ENCODE measurements around the gene LIN28B.

The LIN28B gene

GRCh38 chr6:105108631-105109262 lies 151.8 kb downstream of the LIN28B start:
- no peak for DNase-seq (ENCODE audit: low read depth in 2 of 2, low spot score in 1 of 2)

DNA sequence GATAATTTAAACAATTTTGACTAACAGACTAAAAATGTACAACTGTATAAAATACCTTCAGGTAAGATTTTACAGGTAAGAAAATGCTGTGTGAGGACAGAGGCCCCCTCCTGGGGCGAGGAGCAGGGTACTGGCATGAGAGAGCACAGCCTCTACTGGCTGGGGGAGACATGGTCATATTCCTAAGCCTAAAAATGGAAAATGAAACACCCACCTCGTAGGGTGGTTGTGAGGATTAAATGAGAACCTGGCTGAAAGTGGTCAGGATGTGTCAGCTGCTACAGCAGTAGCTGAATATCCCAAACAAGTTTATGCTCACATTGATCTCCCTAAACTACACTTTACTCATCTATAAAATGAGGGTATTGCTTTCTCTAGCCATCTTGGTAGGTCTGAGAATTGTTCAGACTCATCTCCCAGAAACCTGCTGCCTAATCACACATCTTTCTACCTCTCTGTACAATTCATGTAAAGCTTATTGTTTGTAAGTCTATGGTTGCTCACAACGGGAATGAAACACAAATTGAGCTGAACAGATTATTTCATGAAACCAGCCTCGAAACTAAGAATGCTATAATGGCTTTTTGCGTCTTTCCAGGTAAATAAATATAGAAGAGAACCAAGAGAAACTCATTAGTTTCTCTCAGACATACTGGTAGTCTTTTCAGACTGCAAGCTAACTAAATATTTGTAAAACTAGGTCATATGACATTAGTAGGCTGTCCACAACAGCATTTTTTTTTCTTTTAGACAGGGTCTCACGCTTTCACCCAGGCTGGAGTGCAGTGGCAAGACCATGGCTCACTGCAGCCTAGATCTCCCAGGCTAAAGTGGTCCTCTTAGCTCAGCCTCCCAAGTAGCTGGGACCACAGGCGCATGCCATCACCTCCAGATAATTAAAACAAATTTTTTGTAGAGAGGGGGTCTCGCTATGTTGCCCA lies 153.3 kb downstream of the LIN28B start:
- no peak for DNase-seq (ENCODE audit: low read depth in 2 of 2, low spot score in 1 of 2)

GRCh38 chr6:105111105-105111504 lies 154.2 kb downstream of the LIN28B start:
- no peak for DNase-seq (ENCODE audit: low read depth in 2 of 2, low spot score in 1 of 2)

- no peak for DNase-seq (ENCODE audit: low read depth in 2 of 2, low spot score in 1 of 2)
These were observed 155.0 kb downstream of the LIN28B start for GRCh38 chr6:105111871-105112270.

GRCh38 chr6:105112577-105112976 lies 155.7 kb downstream of the LIN28B start:
- DNase-seq (ENCODE audit: low read depth in 2 of 2, low spot score in 1 of 2): no peak

DNA sequence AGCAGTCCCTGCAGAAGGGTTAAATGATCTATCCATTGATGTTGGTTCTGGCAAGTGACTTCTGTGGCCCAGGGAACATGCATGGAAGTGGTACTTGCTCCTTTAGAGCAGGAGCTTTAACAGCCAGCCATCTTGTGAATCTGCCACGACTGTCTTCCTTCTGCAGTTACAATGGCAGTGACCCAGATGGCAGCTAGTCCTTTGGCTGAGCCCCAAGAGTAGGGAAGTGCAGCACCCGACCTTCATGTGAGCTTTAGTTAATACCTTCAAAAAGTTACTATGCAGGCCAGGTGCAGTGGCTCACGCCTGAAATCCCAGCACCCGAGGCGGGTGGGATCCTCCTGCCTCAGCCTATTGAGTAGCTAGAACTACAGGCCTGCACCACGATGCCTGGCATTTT lies 156.5 kb downstream of the LIN28B start:
- DNase-seq (ENCODE audit: low read depth in 2 of 2, low spot score in 1 of 2): no peak

- no peak for DNase-seq (ENCODE audit: low read depth in 2 of 2, low spot score in 1 of 2)
These were observed 159.2 kb downstream of the LIN28B start for GRCh38 chr6:105116150-105116549.

- no peak for DNase-seq (ENCODE audit: low read depth in 2 of 2, low spot score in 1 of 2)
These were observed 163.7 kb downstream of the LIN28B start for GRCh38 chr6:105120570-105120969.

DNA sequence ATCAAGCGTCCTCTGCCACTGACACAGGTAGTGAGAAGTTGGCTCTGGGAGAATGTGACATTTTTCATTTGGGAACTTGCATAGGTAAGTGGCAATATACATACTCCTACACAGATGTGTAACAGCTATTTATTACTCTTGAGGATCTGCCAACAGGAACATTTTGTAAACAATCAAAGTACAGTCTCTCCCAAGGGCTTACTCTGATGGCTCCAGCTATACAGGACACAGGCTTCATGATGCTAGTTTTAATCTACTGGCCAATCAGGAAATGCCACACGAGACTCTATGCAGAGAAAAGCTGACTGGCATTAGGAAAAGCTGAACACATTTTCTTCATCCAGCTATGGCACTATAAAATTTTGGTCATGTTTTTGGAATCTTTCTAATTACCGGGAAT lies 165.1 kb downstream of the LIN28B start:
- no peak for DNase-seq (ENCODE audit: low read depth in 2 of 2, low spot score in 1 of 2)

- DNase-seq (ENCODE audit: low read depth in 2 of 2, low spot score in 1 of 2): no peak
These were observed 165.8 kb downstream of the LIN28B start for GRCh38 chr6:105122717-105123116.

Data from stimulated activated CD8-positive, alpha-beta memory T cell treated with anti-CD3 and anti-CD28 coated beads, Interleukin-4, amount 100 ng/mL, for 1 hour (primary cell).